K562 (cell line): ENCODE measurements around the gene GEMIN7. TPM values are rescaled to one million over a fixed set of nuclear protein-coding genes. Genes with fewer than 3 reads are reported as not detected.

Source experiments
- CBX2 ChIP-seq: fragments of 200-600 bp; sonication (generic); IDR thresholded peaks from one replicate; pipeline ENCODE4 v1.6.1; 2012; ENCODE audit warnings: mild to moderate bottlenecking, low read length, inconsistent platforms; ENCODE audit not compliant: insufficient read depth, poor library complexity, severe bottlenecking
- E2F8 ChIP-seq: fragments of 450-650 bp; IDR thresholded peaks from 2 replicates; pipeline ENCODE4 v1.7.1; 2018; ENCODE audit warnings: mild to moderate bottlenecking, low read depth; ENCODE audit not compliant: partially characterized antibody
- ETS1 ChIP-seq: conservative IDR thresholded peaks from 2 replicates; pipeline ENCODE4 v1.6.1; 2011; ENCODE audit warnings: low read depth, mild to moderate bottlenecking, low read length; ENCODE audit not compliant: control insufficient read depth
- FIP1L1 ChIP-seq: fragments of 200-400 bp; formaldehyde crosslinking; IDR thresholded peaks from 2 replicates; pipeline ENCODE4 v1.6.1; 2018; ENCODE audit warnings: mild to moderate bottlenecking, low read depth, low read length; ENCODE audit not compliant: poor library complexity, severe bottlenecking
- HNRNPH1 ChIP-seq: fragments of 200-400 bp; formaldehyde crosslinking; optimal IDR thresholded peaks from 2 replicates; pipeline ENCODE3; 2017; ENCODE audit warnings: low read depth, mild to moderate bottlenecking, low read length, moderate library complexity
- TAL1 ChIP-seq: fragments of 450-650 bp; IDR thresholded peaks from 2 replicates; pipeline ENCODE4 v1.6.1; 2016; ENCODE audit warnings: mild to moderate bottlenecking
- ZBTB33 ChIP-seq: sonication (generic); formaldehyde crosslinking; IDR thresholded peaks from 2 replicates; pipeline ENCODE4 v1.8.1; 2023; ENCODE audit warnings: mild to moderate bottlenecking, missing genetic modification reagents
- ZBTB9 ChIP-seq: fragments of 450-650 bp; formaldehyde crosslinking; IDR thresholded peaks from 2 replicates; pipeline ENCODE4 v1.4.0; 2020; ENCODE audit warnings: mild to moderate bottlenecking, moderate library complexity
- ZZZ3 ChIP-seq: fragments of 450-650 bp; IDR thresholded peaks from 2 replicates; pipeline ENCODE4 v1.6.1; 2016; ENCODE audit warnings: antibody characterized with exemption, mild to moderate bottlenecking, moderate library complexity
- polyA plus RNA-seq, 8 experiments: library from polyadenylated mRNA; depleted of rRNA in 4 of 8; stranded (reverse) in 5 of 8; unstranded in 3 of 8; fragments of >200 nt; fragmentation: Nextera tagmentation in 2 of 8; fragmentation: Illumina TruSeq in 1 of 8; extraction: Ambion mirVana in 2 of 8; extraction: Trizol in 1 of 8; gene quantifications; 2 replicates each; pipeline versions ENCODE4 v1.2.1 to v1.2.3, GENCODE V29; 2011 to 2014; ENCODE audit warnings: inconsistent platforms in 1 of 8, missing spikeins in 1 of 8
- total RNA-seq, 7 experiments: library from RNA; depleted of rRNA in 6 of 7; stranded (reverse); fragments of >200 nt in 6 of 7; fragmentation: Illumina TruSeq in 2 of 7; extraction: Trizol in 2 of 7; gene quantifications; 2 replicates each; pipeline versions ENCODE4 v1.2.1 to v1.2.3, GENCODE V29; 2011 to 2021; ENCODE audit warnings: low replicate concordance in 1 of 7

GEMIN7 gene
- total and polyA plus RNA-seq, 9 of the 15 experiments (the other 6 are each of a cell fraction or from before 2014, with no cell fraction given): 23.1 to 124 (median 54.9) TPM

GRCh38 chr19:45071969-45072790, 6.9 kb upstream of the GEMIN7 start (continued):
- peak; percentile 20; the same call in 1 of the 2 replicates for TF ChIP-seq ZBTB33
- no peak for TF ChIP-seq E2F8
- no peak for TF ChIP-seq ETS1
- no peak for TF ChIP-seq ZBTB9 (CRISPR knock-in tag)
- no peak for TF ChIP-seq HNRNPH1
- TF ChIP-seq CBX2: no peak
- TF ChIP-seq FIP1L1: peak; percentile 29
- TF ChIP-seq TAL1: no peak
- TF ChIP-seq ZZZ3: no peak
